Hepatocyte (in vitro differentiated cells): Measurements from ENCODE around the gene SGMS1. TPM values are rescaled to one million over a fixed set of nuclear protein-coding genes. Genes with fewer than 3 reads are reported as not detected.
A peak's percentile ranks its signal among the peaks of the same experiment; 100 is the strongest.

Experiments used
- DNase-seq: peaks from one replicate; pipeline ENCODE4 v3.0.0-alpha.2; 2016; ENCODE audit warnings: low spot score
- H2AFZ ChIP-seq: fragments of 200-600 bp; sonication (generic); 2 replicates; pipeline ENCODE4 v1.6.0; 2016; ENCODE audit warnings: antibody characterized with exemption, mild to moderate bottlenecking
- H3K27ac ChIP-seq: fragments of 200-600 bp; sonication (generic); 2 replicates; pipeline ENCODE4 v1.5.1; 2016; ENCODE audit warnings: mild to moderate bottlenecking
- H3K27me3 ChIP-seq: fragments of 200-600 bp; sonication (generic); 2 replicates; pipeline ENCODE4 v1.6.1; 2016
- H3K36me3 ChIP-seq: fragments of 200-600 bp; sonication (generic); replicated peaks from 2 replicates; pipeline ENCODE4 v1.5.1; 2016; ENCODE audit warnings: low read depth; ENCODE audit not compliant: insufficient read depth
- H3K4me1 ChIP-seq: fragments of 200-600 bp; sonication (generic); 2 replicates; pipeline ENCODE4 v1.5.1; 2016; ENCODE audit warnings: mild to moderate bottlenecking, moderate library complexity; ENCODE audit not compliant: insufficient read depth
- H3K4me2 ChIP-seq: fragments of 200-600 bp; sonication (generic); 2 replicates; pipeline ENCODE4 v1.6.0; 2016
- H3K4me3 ChIP-seq: fragments of 200-600 bp; sonication (generic); 2 replicates; pipeline ENCODE4 v1.5.1; 2016; ENCODE audit warnings: mild to moderate bottlenecking
- H3K79me2 ChIP-seq: fragments of 200-600 bp; sonication (generic); 2 replicates; pipeline ENCODE4 v1.6.0; 2017; ENCODE audit warnings: mild to moderate bottlenecking
- H3K9me2 ChIP-seq: fragments of 200-600 bp; sonication (generic); replicated peaks from 2 replicates; pipeline ENCODE4 v1.6.0; 2017; ENCODE audit warnings: mild to moderate bottlenecking; ENCODE audit not compliant: insufficient read depth
- H3K9me3 ChIP-seq: fragments of 200-600 bp; sonication (generic); 2 replicates; pipeline ENCODE4 v1.5.1; 2016; ENCODE audit warnings: low read depth, mild to moderate bottlenecking
- H4K20me1 ChIP-seq: fragments of 200-600 bp; sonication (generic); 2 replicates; pipeline ENCODE4 v1.6.0; 2016; ENCODE audit warnings: mild to moderate bottlenecking; ENCODE audit not compliant: insufficient read depth, poor library complexity, severe bottlenecking
- EZH2 ChIP-seq: fragments of 200-600 bp; sonication (generic); IDR thresholded peaks from 2 replicates; pipeline ENCODE4 v1.6.1; 2016; ENCODE audit warnings: antibody characterized with exemption, mild to moderate bottlenecking, borderline replicate concordance
- EZH2phosphoT487 ChIP-seq: fragments of 200-600 bp; sonication (generic); IDR thresholded peaks from one replicate; pipeline ENCODE4 v1.6.1; 2018; ENCODE audit warnings: antibody characterized with exemption, mild to moderate bottlenecking, low read depth, moderate library complexity; ENCODE audit not compliant: unreplicated experiment, severe bottlenecking
- WGBS: methylation state at CpG from one replicate; pipeline ENCODE4 v1.1.6; 2016; ENCODE audit warnings: low lambda C conversion rate; ENCODE audit errors: missing lambda C conversion rate; 5-methylcytosine and 5-hydroxymethylcytosine counted together
- polyA plus RNA-seq: library from polyadenylated mRNA; unstranded; fragments of >200 nt; fragmentation: Nextera tagmentation; extraction: Ambion mirVana; gene quantifications from 2 replicates; pipeline ENCODE4 v1.2.1, GENCODE V29; 2016
- total RNA-seq: library from RNA; depleted of rRNA; stranded (reverse); fragments of >200 nt; gene quantifications from 2 replicates; pipeline ENCODE4 v1.2.3, GENCODE V29; 2014
- TF ChIP-seq, protein P1 (sequence below): fragments of 200-600 bp; sonication (generic); IDR thresholded peaks from 2 replicates; pipeline ENCODE4 v1.5.1; 2016; ENCODE audit warnings: antibody characterized with exemption, mild to moderate bottlenecking; ENCODE audit not compliant: poor library complexity

The SGMS1 gene
- total and polyA plus RNA-seq, 2 experiments from 2014 or later = 28.1 to 87.8 TPM

DNA sequence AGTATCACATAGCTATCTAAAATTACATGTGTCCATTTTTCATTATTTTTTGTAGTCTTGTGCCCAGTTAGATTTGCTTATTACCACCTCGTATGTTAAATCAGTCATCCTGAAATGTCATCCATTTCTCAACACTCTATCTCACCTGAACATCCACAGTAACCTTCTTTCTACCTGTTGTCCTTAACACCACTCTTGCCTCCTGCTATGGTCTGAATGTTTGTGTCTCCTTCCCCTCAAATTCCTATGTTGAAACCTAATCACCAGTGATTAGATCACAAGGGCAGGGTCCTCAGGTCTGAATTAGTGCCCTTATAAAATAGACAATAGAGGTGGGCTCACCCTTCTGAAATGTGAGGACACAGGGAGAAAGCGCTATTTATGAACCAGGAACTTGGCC lies 292.3 kb downstream of the SGMS1 start:
- 98% methylated on average over 2 of the region's 2 CpGs for WGBS
- TF ChIP-seq EZH2phosphoT487 (no peak), EZH2 (no peak)
- TF ChIP-seq, protein P1, sequence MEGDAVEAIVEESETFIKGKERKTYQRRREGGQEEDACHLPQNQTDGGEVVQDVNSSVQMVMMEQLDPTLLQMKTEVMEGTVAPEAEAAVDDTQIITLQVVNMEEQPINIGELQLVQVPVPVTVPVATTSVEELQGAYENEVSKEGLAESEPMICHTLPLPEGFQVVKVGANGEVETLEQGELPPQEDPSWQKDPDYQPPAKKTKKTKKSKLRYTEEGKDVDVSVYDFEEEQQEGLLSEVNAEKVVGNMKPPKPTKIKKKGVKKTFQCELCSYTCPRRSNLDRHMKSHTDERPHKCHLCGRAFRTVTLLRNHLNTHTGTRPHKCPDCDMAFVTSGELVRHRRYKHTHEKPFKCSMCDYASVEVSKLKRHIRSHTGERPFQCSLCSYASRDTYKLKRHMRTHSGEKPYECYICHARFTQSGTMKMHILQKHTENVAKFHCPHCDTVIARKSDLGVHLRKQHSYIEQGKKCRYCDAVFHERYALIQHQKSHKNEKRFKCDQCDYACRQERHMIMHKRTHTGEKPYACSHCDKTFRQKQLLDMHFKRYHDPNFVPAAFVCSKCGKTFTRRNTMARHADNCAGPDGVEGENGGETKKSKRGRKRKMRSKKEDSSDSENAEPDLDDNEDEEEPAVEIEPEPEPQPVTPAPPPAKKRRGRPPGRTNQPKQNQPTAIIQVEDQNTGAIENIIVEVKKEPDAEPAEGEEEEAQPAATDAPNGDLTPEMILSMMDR = no peak
- H3K4me3 ChIP-seq = no peak overlapping the region

DNA sequence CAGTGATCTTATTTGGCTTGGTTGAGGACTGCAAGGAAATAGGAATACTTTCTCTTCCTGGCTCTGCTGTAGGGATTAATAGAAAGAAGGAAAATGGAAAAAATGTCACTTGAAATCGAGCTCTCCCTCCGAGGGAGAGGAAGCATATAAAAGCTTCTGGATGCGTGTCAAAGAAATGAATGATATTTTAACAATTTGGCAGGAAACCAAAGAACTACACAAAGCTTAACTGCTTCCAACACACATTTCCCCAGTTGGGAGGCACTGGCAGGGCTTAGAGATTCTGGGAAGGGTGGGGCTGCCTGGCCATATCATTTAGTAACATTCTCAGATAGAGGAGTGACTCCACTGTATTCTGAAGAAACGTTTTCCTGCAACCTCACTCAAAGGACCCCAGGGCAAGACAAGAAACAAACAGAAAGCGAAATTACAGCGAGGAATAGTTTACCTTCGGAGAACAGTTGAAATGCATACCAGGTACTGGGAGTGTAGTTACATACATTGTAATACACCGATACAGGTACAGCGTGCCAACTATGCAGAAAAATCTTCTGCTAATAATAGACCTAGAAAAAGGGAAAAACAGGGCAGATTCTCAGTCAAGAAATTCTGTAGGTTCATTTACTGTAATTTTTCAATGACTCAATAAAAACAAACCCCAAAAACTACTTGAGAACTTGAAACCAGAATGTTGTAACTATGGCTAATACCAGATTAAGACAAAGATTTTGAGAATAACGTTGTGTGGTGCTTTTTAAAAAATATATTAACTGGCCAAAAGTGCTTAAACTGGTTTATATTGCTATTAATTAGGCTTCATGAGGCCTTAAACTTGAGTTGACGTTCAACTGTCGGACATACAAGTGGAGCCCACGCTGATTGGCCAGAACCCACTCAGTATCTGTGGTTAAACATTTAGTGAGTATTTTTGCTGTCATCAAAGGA lies 296.7 kb downstream of the SGMS1 start:
- Histone ChIP-seq H3K27me3 (no peaks in the 10 kb centered on the region), H2AFZ (no peak overlapping the region), H3K79me2 (no peaks in the 10 kb centered on the region), H3K27ac (no peak overlapping the region), H3K9me3 (no peaks in the 10 kb centered on the region), H3K36me3 (no peaks in the 10 kb centered on the region), H4K20me1 (no peaks in the 10 kb centered on the region), H3K4me2 (peak overlapping the region; percentile 31), H3K4me3 (no peak overlapping the region), H3K4me1 (no peaks in the 10 kb centered on the region), H3K9me2 (no peaks in the 10 kb centered on the region)
- DNase-seq = no peak
- 70% methylated on average over 13 of the region's 13 CpGs for WGBS
- TF ChIP-seq EZH2 (no peak), EZH2phosphoT487 (no peak)
- TF ChIP-seq, protein P1 = no peak

More for the DNA sequence above, 292.3 kb downstream of the SGMS1 start:
- Histone ChIP-seq H3K4me1 (no peaks in the 10 kb centered on the region), H2AFZ (no peak overlapping the region), H3K27me3 (no peaks in the 10 kb centered on the region), H3K4me2 (no peak overlapping the region), H3K36me3 (no peaks in the 10 kb centered on the region), H3K27ac (no peak overlapping the region), H3K9me3 (no peaks in the 10 kb centered on the region), H3K9me2 (no peaks in the 10 kb centered on the region), H3K79me2 (no peaks in the 10 kb centered on the region), H4K20me1 (no peaks in the 10 kb centered on the region)
- no peak for DNase-seq

DNA sequence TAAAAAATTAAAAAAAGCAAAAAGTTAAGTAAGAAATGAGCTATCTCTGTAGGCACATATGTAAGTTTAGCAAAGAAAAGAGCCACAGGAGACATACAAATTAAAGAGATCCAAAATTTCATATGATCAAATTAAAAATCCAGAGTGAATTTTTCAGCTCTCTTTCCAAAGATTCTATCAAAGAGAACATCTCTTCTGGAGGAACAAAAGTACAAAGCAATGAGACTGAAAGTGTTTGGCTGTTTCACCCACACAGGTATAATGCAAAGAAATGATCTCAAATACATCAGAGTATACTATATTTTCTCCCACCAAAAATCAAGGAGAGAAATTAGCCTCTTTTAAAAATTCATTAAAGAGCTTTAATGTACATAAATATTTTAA lies 297.6 kb downstream of the SGMS1 start:
- Histone ChIP-seq H2AFZ (no peak overlapping the region), H3K9me3 (no peaks in the 10 kb centered on the region), H3K36me3 (no peaks in the 10 kb centered on the region), H3K4me2 (peak overlapping the region; percentile 31), H3K79me2 (no peaks in the 10 kb centered on the region), H3K9me2 (no peaks in the 10 kb centered on the region), H3K4me3 (no peak overlapping the region), H3K27me3 (no peaks in the 10 kb centered on the region), H4K20me1 (no peaks in the 10 kb centered on the region), H3K4me1 (no peaks in the 10 kb centered on the region), H3K27ac (no peak overlapping the region)
- DNase-seq = no peak
- TF ChIP-seq EZH2 = no peak
- TF ChIP-seq, protein P1 = no peak
- no peak for TF ChIP-seq EZH2phosphoT487
